Psoas muscle (tissue), 8 donors: ENCODE results near the gene DKKL1. TPM values are rescaled to one million over a fixed set of nuclear protein-coding genes. Genes with fewer than 3 reads are reported as not detected.
"Not testable (repeated sequence)": the region's sequence is repeated elsewhere in the genome, so short reads cannot be mapped to it uniquely, and the experiment has no call there.

Source experiments
- ATAC-seq, 4 donors: fragments of 200-7000 bp; cut with Tn5 transposase; one replicate each; pipeline ENCODE4 v1.9.1; 2020; ENCODE audit warnings: moderate library complexity in 3 of 4, mild to moderate bottlenecking in 2 of 4
- DNase-seq, 2 donors: peaks; one replicate each; pipeline ENCODE4 v3.0.0-alpha.2; 2020
- H3K27ac ChIP-seq: fragments of 200-600 bp; one replicate; pipeline ENCODE4 v1.8.0; 2022
- H3K27me3 ChIP-seq, 3 donors: fragments of 200-600 bp in 1 of 3; one replicate each; pipeline versions ENCODE4 v1.6.1 to v1.8.0; 2013 to 2022; ENCODE audit warnings: low read length in 2 of 3, mild to moderate bottlenecking in 2 of 3, moderate library complexity in 1 of 3; ENCODE audit not compliant: insufficient read depth in 3 of 3
- H3K36me3 ChIP-seq, 2 donors: fragments of 200-600 bp in 1 of 2; one replicate each; pipeline versions ENCODE4 v1.6.1 to v1.8.0; 2013 to 2022; ENCODE audit warnings: low read depth in 1 of 2, mild to moderate bottlenecking in 1 of 2, moderate library complexity in 1 of 2; ENCODE audit not compliant: insufficient read depth in 1 of 2
- H3K4me1 ChIP-seq: fragments of 200-600 bp; one replicate; pipeline ENCODE4 v1.8.0; 2022
- H3K4me3 ChIP-seq: fragments of 200-600 bp; one replicate; pipeline ENCODE4 v1.8.0; 2022; ENCODE audit warnings: mild to moderate bottlenecking
- H3K9me3 ChIP-seq: fragments of 200-600 bp; one replicate; pipeline ENCODE4 v1.8.0; 2022
- WGBS, 3 donors: extraction: QIAGEN DNeasy Blood & Tissue Kit; methylation state at CpG; one replicate each; pipeline versions ENCODE4 v1.1.6 to v1.1.7; 2013; 5-methylcytosine and 5-hydroxymethylcytosine counted together
- intact Hi-C, 2 donors: fragments of 100-400 bp; cut with DNase I; formaldehyde crosslinking; loops; one replicate each; pipeline versions ENCODE4 v1.11.0 to v1.14.2; 2022
- polyA plus RNA-seq, 3 donors: library from polyadenylated mRNA; stranded (reverse); fragments of 200-250 nt; gene quantifications; one replicate each; pipeline ENCODE4 v1.2.3, GENCODE V29; 2013
- total RNA-seq, 4 donors: library from RNA; stranded (reverse); fragmentation: NEBNext Ultra II Directional in 2 of 4; extraction: Animal tissue kit (Norgen Biotek cat#: 25700) in 2 of 4; gene quantifications; one replicate each; pipeline versions ENCODE4 v1.2.1 to v1.2.4, GENCODE V29; 2021 to 2023
- TF ChIP-seq, protein P1 (sequence below): fragments of 200-600 bp; IDR thresholded peaks from one replicate; pipeline ENCODE4 v1.8.0; 2022; ENCODE audit warnings: antibody characterized with exemption
- donor health status: healthy with polysubstance abuse.
- donor health status: DM: no; HTN: no; CAD: no; lungs with moderate emphysema.
- donor health status: Bipolar disorder and iron deficiency.
- donor health status: healthy.
- donor health status: DM: yes; HTN: yes; CAD: no.
- donor health status: DM: no; HTN: no; CAD: no.
- donor health status: DM: no; HTN: no; CAD: no.
- donor health status: DM: yes; HTN: yes; CAD: no.

The DKKL1 gene
- total and polyA plus RNA-seq, 7 donors: 0.06 TPM; not detected in 6

DNA sequence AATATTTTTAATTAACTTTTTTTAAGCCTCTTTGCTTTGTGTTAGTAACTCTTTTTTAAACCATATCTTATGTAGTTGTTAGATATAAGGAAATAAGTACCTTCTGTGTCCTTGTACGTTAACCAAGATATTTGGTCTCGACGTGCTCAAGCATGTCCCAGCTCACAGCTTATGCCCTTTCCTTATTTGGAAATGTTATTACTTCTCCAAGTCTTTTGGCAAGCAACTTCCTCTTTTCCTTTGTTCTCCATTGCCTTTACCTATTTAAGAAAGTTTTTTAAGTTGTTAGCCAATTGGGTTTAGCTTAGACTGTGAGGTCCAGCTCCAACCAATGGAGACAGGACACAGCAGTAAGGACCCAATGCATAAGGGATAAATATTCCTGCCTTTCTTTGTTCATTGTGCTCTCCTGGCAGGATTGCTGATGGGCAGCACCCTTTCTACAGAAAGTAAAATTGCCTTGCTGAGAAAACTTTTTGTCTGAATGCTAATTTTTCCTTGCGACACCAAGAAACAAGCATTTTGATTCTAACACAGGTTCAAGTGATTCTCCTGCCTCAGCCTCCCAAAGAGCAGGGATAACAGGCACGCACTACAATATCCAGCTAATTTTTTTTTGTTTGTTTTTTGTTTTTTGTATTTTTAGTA lies 5.2 kb downstream of the DKKL1 start:
- no peak for DNase-seq
- H3K36me3 ChIP-seq: no peaks in the 10 kb centered on the region
- ATAC-seq: no peak
- no peaks in the 10 kb centered on the region for H3K4me1 ChIP-seq
- peaks cover 0 to 6% (median 0%) of the 10 kb centered on the region in 3 donors for H3K27me3 ChIP-seq
- intact Hi-C loops: no loop called here
- no peak overlapping the region for H3K4me3 ChIP-seq
- no peak overlapping the region for H3K27ac ChIP-seq
- peaks cover 17% of the 10 kb centered on the region for H3K9me3 ChIP-seq
- 80 to 91% (median 80%) methylated on average over 5 of the region's 5 CpGs for WGBS, 3 donors
- TF ChIP-seq, protein P1, sequence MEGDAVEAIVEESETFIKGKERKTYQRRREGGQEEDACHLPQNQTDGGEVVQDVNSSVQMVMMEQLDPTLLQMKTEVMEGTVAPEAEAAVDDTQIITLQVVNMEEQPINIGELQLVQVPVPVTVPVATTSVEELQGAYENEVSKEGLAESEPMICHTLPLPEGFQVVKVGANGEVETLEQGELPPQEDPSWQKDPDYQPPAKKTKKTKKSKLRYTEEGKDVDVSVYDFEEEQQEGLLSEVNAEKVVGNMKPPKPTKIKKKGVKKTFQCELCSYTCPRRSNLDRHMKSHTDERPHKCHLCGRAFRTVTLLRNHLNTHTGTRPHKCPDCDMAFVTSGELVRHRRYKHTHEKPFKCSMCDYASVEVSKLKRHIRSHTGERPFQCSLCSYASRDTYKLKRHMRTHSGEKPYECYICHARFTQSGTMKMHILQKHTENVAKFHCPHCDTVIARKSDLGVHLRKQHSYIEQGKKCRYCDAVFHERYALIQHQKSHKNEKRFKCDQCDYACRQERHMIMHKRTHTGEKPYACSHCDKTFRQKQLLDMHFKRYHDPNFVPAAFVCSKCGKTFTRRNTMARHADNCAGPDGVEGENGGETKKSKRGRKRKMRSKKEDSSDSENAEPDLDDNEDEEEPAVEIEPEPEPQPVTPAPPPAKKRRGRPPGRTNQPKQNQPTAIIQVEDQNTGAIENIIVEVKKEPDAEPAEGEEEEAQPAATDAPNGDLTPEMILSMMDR: no peak

DNA sequence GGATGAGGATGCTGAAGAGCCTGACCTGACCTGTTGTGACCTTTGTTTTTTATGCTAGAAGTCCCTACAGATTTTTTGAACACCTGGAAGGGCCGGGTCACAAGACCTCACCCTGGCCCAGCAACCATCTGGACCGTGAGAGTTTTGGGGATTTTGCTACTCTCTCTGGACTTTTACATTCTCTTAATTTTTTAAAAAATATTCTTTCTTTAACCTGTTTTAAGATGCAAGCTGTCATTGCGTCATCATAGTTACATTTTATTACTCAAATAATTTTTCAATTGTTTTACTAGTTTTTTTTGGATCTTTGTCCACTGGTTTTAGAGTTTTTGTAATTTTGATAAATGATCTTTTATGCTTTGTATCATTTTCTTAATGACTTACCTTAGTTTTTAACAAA lies 7.5 kb downstream of the DKKL1 start:
- TF ChIP-seq, protein P1: no peak
- Histone ChIP-seq H3K27me3 (peaks cover 0 to 6% (median 2%) of the 10 kb centered on the region in 3 donors), H3K9me3 (peaks cover 17% of the 10 kb centered on the region), H3K27ac (no peak overlapping the region), H3K4me3 (no peak overlapping the region), H3K4me1 (no peaks in the 10 kb centered on the region), H3K36me3 (no peaks in the 10 kb centered on the region)
- 69 to 80% (median 69%) methylated on average over 3 of the region's 3 CpGs for WGBS, 3 donors
- intact Hi-C loops: no loop called here
- DNase-seq: no peak
- no peak for ATAC-seq

DNA sequence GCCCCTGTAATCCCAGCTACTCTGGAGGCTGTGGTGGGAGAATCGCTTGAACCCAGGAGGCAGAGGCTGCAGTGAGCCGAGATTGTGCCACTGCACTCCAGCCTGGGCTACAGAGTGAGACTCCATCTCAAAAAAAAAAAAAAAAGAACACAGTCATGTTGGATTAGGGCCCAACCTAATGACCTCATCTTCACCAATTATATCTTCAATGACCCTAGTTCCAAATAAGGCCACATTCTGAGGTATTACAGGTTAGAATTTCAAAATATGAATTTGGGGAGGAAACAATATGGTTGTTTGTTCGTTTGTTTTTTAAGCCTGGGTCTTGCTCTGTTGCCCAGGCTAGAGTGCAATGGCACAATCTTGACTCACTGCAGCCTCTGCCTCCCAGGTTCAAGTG lies 9.5 kb downstream of the DKKL1 start:
- H3K27ac ChIP-seq, H3K36me3 ChIP-seq, H3K4me3 ChIP-seq, intact Hi-C loops, H3K4me1 ChIP-seq, H3K27me3 ChIP-seq, ATAC-seq, DNase-seq: not testable (repeated sequence)
- peaks cover 17% of the 10 kb centered on the region for H3K9me3 ChIP-seq
- WGBS, 3 donors: 78 to 80% (median 79%) methylated on average over 3 of the region's 3 CpGs

DNA sequence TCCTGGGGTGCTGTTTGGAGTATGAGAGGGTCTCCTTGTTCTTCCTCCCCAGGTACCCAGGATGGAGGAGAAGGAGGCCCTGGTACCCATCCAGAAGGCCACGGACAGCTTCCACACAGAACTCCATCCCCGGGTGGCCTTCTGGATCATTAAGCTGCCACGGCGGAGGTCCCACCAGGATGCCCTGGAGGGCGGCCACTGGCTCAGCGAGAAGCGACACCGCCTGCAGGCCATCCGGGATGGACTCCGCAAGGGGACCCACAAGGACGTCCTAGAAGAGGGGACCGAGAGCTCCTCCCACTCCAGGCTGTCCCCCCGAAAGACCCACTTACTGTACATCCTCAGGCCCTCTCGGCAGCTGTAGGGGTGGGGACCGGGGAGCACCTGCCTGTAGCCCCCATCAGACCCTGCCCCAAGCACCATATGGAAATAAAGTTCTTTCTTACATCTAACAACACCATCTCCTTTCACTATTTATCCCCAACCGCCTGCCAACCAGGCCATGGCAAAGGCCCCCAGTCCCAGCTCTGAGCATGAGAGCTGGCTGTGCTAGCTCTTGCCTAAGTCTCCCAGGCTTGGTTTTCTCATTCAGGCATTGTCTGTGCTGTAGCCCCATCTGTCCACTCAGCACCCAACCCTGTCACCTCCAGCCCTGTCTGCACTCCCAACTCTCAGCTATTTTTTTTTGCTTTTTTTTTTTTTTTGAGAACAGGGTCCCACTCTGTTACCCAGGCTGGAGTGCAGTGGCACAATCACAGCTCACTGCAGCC lies 11.2 kb downstream of the DKKL1 start:
- no peaks in the 10 kb centered on the region for H3K4me1 ChIP-seq
- H3K27ac ChIP-seq: no peak overlapping the region
- intact Hi-C loops: no loop called here
- no peak overlapping the region for H3K4me3 ChIP-seq
- H3K27me3 ChIP-seq: peaks cover 0 to 6% (median 2%) of the 10 kb centered on the region in 3 donors
- H3K36me3 ChIP-seq: no peaks in the 10 kb centered on the region
- H3K9me3 ChIP-seq: peaks cover 5% of the 10 kb centered on the region
- WGBS, 3 donors: 78 to 81% (median 81%) methylated on average over 15 to 16 of the region's 16 CpGs
- DNase-seq (no peak), ATAC-seq (no peak)
- TF ChIP-seq, protein P1: no peak

DNA sequence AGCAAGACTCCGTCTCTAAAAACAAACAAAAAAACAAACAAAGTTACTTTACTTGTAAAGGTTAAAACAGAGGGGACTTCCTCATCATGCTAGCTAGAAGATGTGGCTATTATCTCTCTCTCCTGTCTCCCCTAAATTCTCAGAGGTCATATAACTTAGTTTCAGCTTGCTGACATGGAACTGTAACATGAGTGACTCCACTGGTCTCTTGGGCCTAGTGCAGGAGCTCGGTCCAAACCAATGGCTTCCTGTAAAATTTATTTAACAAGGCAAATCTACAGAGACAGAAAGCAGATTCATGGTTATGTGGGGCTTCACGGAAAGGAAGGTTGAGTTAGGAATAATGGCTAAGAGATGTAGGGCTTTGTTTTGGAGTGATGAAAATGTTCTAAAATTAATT lies 14.8 kb downstream of the DKKL1 start:
- DNase-seq (no peak), ATAC-seq (no peak)
- 54 to 58% (median 57%) methylated on average over 3 of the region's 3 CpGs for WGBS, 3 donors
- H3K36me3 ChIP-seq: no peaks in the 10 kb centered on the region
- peaks cover 0 to 18% (median 2%) of the 10 kb centered on the region in 3 donors for H3K27me3 ChIP-seq
- peaks cover 8% of the 10 kb centered on the region for H3K9me3 ChIP-seq
- no peak overlapping the region for H3K4me3 ChIP-seq
- TF ChIP-seq, protein P1: no peak
- no peaks in the 10 kb centered on the region for H3K4me1 ChIP-seq
- no peak overlapping the region for H3K27ac ChIP-seq
- intact Hi-C loops: no loop called here
